Measurements from ENCODE around the gene CPA1. TPM values are rescaled to one million over a fixed set of nuclear protein-coding genes. Genes with fewer than 3 reads are reported as not detected.

The CPA1 gene
- total and polyA plus RNA-seq, 2 of the 4 experiments (the other 2 are of a cell fraction): not detected

- dilution Hi-C loops (cut with HindIII; ENCODE audit: low sequenced_read_pairs, unreplicated experiment): no loop called here
- Histone ChIP-seq H2BK120ac (ENCODE audit: low read depth, low read length) (peak overlapping the region; percentile 100), H2BK15ac (ENCODE audit: low read depth, low read length) (peak overlapping the region; percentile 100), H3K9me3 (ENCODE audit: control insufficient read depth, insufficient read depth, low read length) (peaks cover 8% of the 10 kb centered on the region), H2BK20ac (ENCODE audit: low read depth, low read length) (peak overlapping the region; percentile 100), H2AFZ (replicated peaks; ENCODE audit: low read length, poor library complexity) (peak overlapping the region; percentile 82), H4K5ac (ENCODE audit: low read depth, low read length) (peak overlapping the region; percentile 99), H3K23ac (ENCODE audit: low read depth, low read length) (peak overlapping the region; percentile 100), H4K91ac (ENCODE audit: insufficient read depth, low read depth, low read length) (peak overlapping the region; percentile 100), H3K4me2 (ENCODE audit: low read depth, low read length) (peak overlapping the region; percentile 59), H3K36me3 (ENCODE audit: control insufficient read depth, insufficient read depth, low read length) (no peaks in the 10 kb centered on the region), H3K79me1 (ENCODE audit: low read depth in 1 of 2, low read length in 2 of 2) (peaks cover 0 to 6% of the 10 kb centered on the region in 2 experiments; a peak in 1 of 4 replicates), H2AK9ac (replicated peaks; ENCODE audit: low read depth, low read length, poor library complexity) (peak overlapping the region; percentile 97), H3K56ac (ENCODE audit: extremely low read depth, insufficient read depth, low read length) (peak overlapping the region; percentile 95), H3K9me1 (ENCODE audit: insufficient read depth, low read length) (peaks cover 25% of the 10 kb centered on the region), H2AK5ac (ENCODE audit: low read depth, low read length) (peak overlapping the region; percentile 100), H3K4ac (ENCODE audit: low read depth, low read length) (peak overlapping the region; percentile 100), H4K20me1 (ENCODE audit: insufficient read depth, low read length) (no peaks in the 10 kb centered on the region), H3K9ac (ENCODE audit: low read depth, low read length) (peak overlapping the region; percentile 73), H3K18ac (ENCODE audit: low read depth, low read length) (peak overlapping the region; percentile 98), H3K27ac (ENCODE audit: insufficient read depth, low read length) (peak overlapping the region; percentile 96), H2BK5ac (ENCODE audit: low read depth, low read length, poor library complexity, severe bottlenecking) (peak overlapping the region; percentile 100), H3K4me1 (ENCODE audit: control insufficient read depth, insufficient read depth, low read length) (peaks cover 29% of the 10 kb centered on the region), H4K8ac (ENCODE audit: low read depth in 2 of 2, low read length in 2 of 2) (peak overlapping the region; percentile 97 to 99), H3K27me3 (ENCODE audit: control insufficient read depth, insufficient read depth, low read length) (no peaks in the 10 kb centered on the region), H3K4me3 (ENCODE audit: insufficient read depth, low read depth, low read length) (no peak overlapping the region), H3K14ac (replicated peaks; ENCODE audit: low read depth, low read length) (peak overlapping the region; percentile 100)
- POLR2A ChIA-PET (ENCODE audit: unreplicated experiment): interaction anchor here (0.5 to 0.8 kb wide), 2 partner anchors 65 to 492 kb away, joined by 3 to 4 read pairs; no protein-coding TSS in a partner anchor
- DNase-seq: peak; percentile 99
- WGBS, 2 experiments (ENCODE audit: extremely low coverage in 2 of 2, insufficient read length in 1 of 2): 0% methylated on average over 2 of the region's 9 CpGs; no CpG with 5 or more reads in 1 of the 2 experiments
- intact Hi-C loops (cut with micrococcal nuclease): loop anchor here (1.0 to 10.0 kb wide), 4 partner anchors 63 to 283 kb away; partner anchors contain the start of genes CPA4 and MEST
- CTCF ChIA-PET: interaction anchor here (0.8 kb wide), 1 partner anchor 20 kb away, joined by 5 read pairs; no protein-coding TSS in a partner anchor
- ATAC-seq (ENCODE audit: low read depth): peak; percentile 89
- in situ Hi-C loops (cut with MboI; ENCODE audit: low sequenced_read_pairs): no loop called here
- no TSS peak for BruUV-seq (replicated peaks)
- no peak for TF ChIP-seq CHD1 (IDR thresholded peaks at IDR 0.05; ENCODE audit: low read depth, low read length)
- no peak for TF ChIP-seq USF2 (IDR thresholded peaks at IDR 0.05; ENCODE audit: low read depth, low read length)
- TF ChIP-seq MAFK (IDR thresholded peaks at IDR 0.05; ENCODE audit: low read depth, low read length): peak; percentile 40; the same call in 1 of the 2 replicates
- TF ChIP-seq RFX5 (IDR thresholded peaks at IDR 0.05; ENCODE audit: low read depth, low read length): no peak
- TF ChIP-seq BHLHE40 (IDR thresholded peaks at IDR 0.05; ENCODE audit: low read depth, low read length): peak; percentile 82
- TF ChIP-seq MAZ (IDR thresholded peaks at IDR 0.05; ENCODE audit: borderline replicate concordance, low read depth, low read length): peak; percentile 96
- TF ChIP-seq RAD21 (IDR thresholded peaks at IDR 0.05; ENCODE audit: low read length): peak; percentile 30; the same call in 1 of the 2 replicates
- peak; percentile 22; the same call in 1 of the 2 replicates for TF ChIP-seq CEBPB (IDR thresholded peaks at IDR 0.05; ENCODE audit: low read depth, low read length)
- 0 out of 2 replicates have a peak, but pooled peaks have one; percentile 3 for TF ChIP-seq SMC3 (IDR thresholded peaks at IDR 0.05; ENCODE audit: low read depth, low read length)
- no peak for TF ChIP-seq MXI1 (IDR thresholded peaks at IDR 0.05; ENCODE audit: borderline replicate concordance, low read depth, low read length)
- TF ChIP-seq CTCF (conservative IDR thresholded peaks at IDR 0.05; ENCODE audit: low read depth, low read length): no peak
- TF ChIP-seq POLR2A (IDR thresholded peaks at IDR 0.05; ENCODE audit: low read depth, low read length): peak; percentile 70; the same call in 1 of the 2 replicates
- TF ChIP-seq NFE2L2 (IDR thresholded peaks at IDR 0.05; ENCODE audit: low read depth, low read length): peak; percentile 20; the same call in 1 of the 2 replicates
- peak; percentile 68 for TF ChIP-seq RCOR1 (IDR thresholded peaks at IDR 0.05; ENCODE audit: insufficient replicate concordance, low read length)
- peak; percentile 81; the same call in 1 of the 2 replicates for TF ChIP-seq FOS (IDR thresholded peaks at IDR 0.05; ENCODE audit: low read depth, low read length)
Measured at GRCh38 chr7:130356121-130356875, 24.0 kb upstream of the CPA1 start.

All from IMR-90 (cell line).